NCI-H510A (cell line): Measurements from ENCODE around the gene GDPD5.

ENCODE experiments used
- DNase-seq: peaks from one replicate; lab custom pipeline; 2025; lab: John Stamatoyannopoulos, UW

Gene GDPD5

DNA sequence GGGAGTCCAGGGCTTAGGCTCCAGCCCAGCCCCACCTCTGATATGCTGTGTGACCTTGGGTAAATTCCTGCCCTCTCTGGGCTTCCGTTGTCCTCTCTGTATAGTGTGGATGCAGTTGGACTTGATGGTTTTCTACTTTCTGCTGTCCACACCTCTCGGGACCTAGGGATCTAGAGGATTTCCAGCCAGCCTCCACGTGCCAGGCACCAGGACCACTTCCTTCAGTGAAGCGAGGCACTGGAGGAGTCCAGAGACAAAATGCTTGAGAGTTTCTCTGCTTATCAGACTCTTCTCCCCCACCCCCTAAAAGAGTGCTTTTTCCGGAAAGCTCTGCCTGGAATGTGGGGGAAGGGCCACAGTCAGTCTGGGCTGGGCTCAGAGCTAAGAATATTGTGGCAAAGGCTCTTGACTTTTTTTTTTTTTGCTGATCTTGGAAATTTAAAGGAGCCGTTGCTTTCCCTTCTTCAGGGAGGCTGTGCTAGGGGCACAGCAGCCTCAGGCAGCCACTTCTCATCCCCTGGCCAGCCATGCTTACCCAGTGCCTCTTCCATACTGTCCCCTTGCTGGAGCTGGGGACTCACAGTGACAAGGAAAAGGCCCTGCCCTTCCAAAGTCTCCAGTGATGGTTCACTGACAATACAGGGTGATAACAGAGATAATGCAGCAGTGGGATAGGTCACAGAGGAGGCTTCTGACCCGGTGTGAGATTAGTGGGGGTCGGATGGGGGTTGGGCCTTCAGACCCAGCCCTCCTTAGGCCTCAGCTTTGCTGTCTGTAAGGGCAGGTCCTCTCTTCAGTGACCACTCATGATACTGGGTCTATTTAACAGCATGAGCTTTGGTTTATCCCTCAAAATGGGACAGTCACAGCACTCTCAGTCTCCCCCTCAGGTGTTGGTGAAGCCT lies 33.5 kb upstream of the GDPD5 start:
- no peak for DNase-seq

DNA sequence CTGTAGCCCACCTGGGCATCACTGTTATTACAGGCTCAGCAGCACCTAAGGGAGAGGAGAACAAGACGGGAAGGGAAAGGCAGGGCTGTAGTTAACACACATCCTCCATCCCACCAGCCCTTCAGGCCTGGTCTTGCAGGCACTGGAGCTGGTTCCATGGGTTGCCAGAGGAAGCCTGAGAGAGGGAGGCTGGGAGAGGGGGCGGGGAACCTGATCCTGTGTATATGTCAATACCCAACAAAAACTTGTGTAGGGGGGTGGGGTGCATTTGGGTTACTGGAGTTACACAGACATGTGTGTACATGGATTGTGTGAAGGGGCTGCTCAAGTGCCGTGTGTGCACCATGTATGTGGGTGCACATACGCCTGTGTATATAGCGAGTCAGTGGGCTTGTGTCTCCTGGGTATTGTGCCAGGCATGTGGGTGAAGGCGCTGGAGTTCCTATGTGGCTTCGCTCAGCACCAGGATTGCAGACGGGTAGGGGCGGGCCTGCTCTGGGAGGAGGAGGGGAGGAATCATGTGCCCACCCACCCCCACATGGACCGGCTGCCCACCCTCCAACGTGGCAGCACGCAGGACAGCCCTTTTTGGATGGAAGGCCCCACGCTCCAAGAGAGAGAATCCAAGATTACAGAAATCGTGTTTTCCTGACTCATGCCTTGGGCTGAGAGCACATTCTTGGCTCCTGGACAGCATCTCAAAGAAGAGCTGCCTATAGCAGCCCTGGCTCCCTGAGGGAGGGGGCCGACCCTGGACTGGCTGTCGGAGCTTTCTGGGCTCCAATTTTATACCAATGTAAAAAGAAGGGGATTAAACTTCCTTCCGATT lies 32.1 kb upstream of the GDPD5 start:
- no peak for DNase-seq

DNA sequence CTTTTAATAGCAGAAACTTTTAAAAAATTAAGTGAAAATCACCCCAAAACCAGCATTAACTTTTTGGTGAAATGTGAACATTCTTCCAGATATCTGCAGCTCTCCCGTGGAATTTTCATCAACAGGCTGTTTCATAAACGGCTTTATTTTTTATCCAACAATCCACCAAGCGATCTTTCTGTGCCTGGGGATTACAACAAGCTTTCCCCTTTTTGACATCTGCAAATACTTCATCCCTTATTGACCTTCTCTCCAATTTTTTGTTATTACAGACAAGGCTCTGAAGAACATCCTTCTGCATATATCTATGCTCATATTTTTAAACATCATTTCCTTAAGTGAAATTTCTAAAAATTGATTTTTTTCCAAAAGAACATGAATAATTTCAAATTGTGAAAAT lies 30.5 kb upstream of the GDPD5 start:
- DNase-seq = no peak

DNA sequence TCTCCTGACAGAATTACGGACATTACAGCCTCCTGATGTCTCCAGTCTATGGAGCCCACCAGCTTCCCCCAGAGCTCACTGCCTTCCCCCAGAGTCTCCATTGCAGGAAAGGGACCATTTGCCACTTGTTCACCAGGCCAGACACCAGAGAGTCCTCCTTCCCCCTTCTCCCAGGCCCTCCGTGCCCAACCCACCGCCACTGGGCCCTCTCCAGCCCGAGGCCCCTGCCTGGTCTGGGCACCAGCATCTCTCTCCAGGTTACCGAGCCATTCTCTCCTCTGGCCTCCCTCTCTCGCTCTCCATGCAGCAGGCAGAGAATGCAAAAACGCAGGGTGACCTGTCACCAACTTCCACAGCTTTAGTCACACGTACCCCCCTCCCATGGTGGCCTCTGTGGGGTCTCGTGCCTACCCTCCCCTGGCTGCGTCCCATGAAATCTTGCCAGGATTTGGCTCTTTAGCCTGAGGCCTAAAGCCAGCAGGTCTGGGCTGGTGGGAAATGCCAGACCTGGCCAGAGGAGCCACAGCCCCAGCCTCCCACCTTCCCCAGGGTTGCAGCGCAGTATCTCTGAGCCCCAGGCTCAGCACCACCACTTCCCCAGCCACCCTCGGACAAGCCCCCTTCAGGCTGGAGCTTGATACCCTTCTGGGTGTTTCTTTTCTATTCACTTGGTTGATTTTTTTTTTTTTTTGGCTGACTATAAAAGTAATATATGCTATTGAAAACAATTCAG lies 29.5 kb upstream of the GDPD5 start:
- no peak for DNase-seq

DNA sequence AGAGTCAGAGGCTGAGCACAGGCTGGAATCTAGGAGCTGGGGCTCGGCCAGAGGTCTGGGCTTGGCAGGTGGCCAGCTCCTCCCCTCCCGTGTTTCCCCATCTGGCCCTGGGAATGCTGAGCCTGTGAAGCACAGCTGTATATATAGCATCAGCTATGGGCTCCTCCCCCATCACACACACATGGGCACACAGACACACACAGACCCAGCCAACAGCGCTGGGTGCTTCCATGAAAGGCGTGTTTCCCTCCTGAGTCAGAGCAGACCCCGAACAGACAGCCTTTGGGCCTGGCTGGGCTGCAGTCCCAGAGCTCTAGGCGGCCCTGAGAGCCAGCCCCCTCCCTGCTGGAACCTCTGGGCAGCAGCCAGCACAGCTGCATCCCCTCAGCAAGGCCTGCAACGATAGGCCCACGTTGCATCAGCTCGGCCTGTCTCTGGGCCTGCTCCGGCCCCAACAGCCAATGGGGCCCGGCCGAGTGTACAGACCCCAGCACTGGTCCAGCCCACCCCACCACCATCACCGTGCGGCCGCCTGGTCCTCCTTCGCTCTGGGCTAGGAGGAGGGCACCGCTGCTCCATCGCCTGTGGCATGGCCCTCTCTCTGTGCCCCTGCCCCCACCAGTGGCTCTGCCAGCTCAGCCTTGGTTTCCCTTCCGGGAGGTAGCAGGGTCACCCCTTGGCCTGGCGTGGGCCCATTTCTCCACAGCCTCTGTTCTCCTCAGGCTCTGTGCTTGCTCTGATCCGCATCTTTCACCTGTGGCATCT lies 28.7 kb upstream of the GDPD5 start:
- DNase-seq = no peak

DNA sequence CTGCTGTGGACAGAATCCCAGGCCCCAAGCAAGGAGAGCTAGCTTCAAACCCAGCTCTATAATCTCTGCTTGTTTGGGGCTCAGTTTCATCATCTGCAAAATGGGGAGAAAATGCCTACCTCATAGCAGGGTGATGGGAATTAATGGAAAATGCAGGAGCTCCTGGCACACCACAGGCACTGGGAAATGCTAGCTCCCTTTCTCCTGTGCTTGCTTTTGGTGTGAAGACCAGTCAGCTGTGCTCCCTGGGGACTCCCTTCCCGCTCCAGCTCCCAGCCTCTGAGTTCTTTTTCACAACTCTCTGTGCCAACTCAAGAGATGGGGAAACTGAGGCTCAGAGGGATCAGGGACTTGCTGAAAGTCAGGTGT lies 28.1 kb upstream of the GDPD5 start:
- no peak for DNase-seq

DNA sequence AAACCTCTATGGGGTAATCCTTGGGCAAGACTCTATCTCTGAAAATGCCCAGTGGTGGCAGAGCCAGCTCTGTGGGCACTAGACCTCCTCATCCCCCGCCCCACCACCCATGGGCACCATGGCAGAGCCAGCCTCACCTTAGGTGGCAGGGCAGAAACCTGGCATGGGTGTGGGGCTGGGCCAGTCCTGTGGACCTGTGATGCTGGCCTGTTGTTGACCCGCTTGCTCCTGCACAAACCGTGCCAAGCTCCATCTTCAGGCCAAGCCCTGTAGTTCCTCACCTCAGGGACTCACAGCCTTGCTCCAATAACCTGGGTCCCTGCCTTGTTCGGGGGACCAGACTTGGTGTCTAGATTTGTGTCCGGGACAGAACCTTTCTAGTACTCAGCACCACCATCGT lies 27.4 kb upstream of the GDPD5 start:
- no peak for DNase-seq

DNA sequence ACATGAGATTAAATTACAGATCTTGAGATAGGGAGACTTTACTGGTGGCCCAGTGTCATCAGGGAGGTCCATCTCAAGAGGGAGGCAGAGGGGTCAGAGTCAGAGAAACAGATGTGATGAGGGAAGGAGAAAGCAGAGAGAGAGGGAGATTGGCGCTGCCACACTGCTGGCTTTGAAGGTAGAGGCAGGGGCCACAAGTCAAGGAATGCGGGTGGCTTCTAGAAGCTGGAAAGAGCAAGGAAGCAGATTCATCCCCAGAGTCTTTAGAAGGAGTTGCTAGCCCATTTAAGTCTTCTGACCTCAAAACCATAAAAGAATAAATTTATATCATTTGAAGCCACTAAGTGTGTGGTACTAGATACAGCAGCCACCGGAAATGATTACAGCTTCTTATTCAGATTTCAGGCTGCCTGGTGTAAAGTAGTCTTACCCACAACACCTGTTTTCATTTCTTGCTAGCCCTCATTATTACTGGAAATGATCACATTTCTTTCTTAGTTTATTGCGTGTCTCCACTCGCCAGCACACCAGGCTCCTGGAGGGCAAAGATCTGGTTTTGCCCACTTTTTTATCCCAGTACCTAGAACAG lies 23.7 kb upstream of the GDPD5 start:
- DNase-seq = no peak

DNA sequence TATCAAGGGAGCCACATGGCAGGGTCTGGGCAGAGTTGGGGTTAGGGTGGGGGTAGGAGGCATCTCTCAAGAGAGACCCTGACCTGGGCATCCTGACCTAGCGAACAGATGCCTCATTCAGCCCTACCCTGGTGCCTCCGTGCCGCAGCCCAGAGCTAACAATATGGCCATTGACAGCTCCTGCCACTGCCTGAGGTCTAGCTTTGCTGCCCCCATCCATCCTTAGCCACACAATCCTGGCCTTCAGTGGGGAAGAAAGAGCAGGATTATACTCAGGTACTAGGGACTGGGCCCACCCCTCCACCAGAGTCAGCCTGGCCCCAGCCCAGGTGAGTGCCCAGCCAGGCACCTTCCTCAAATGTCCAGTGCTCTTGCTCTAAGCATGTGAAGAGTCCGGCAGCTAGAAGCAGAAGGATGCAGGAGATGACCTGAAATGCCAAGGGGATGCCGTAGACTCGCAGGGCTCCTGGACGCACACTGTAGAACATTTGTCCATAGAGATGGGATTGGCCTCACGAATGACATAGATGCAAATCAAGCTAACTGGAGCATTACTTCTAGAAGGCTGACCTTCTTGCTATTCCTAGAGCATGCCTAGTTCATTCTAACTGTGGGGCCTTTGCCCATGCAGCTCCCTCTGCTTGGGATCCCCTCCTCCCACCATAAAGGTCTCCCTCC lies 23.0 kb upstream of the GDPD5 start:
- DNase-seq = no peak

DNA sequence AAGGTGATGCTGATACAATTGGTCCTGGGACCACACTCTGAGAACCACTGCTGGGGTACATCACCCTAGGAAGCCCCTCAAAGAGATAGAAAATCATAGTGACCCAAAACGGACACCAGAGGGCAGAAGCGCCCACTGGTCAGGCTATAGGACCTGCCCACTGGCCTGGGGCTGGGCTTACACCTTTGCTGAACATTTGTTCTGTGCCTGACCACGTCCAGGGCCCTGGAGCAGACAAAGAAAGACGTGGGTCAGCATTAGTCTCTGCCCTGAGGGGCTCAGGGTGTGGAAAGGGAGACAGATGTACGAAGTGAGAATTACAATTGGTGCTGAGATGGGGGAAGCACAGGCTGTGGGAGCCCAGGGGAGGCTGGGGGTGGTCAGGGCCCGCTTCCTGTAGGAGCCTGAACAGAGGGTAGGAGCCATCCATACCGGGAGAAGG lies 21.9 kb upstream of the GDPD5 start:
- DNase-seq = peak; percentile 23

DNA sequence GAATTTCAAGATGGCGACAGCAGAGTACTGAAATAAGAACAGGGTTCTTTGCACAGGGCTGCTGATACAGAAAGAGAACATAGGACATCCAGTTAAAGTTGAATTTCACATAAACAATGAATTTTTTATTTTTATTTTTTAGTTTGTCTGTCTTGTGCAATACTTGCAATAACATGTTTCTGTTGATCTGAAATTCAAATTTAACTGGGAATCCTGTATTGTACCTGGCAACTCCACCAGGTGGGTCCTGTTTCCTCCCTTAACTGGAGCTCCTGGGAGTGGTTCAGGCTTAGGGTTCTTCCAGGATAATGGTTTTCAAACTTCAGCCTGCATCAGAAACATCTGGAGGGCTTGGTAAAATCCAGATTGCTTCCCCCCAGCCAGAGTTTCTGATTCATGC lies 21.4 kb upstream of the GDPD5 start:
- no peak for DNase-seq

DNA sequence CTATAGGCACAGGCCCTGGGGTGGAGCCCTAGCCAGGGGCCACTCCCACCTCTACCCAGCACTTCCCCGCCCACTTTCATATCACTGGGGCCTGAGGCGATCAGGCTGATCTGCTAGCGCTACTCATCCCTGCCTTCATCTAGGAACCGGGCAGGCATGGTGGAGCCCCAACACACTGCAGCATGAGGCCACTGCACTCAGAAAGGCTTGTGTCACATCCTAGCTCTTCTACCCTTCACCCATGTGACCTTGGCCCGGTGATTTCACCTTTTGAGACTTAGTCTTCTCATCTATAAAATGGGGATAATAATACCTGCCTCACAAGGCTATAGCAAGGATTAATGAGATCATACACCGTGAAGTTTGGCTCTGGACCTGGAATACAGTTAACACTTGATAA lies 18.1 kb upstream of the GDPD5 start:
- DNase-seq = no peak

DNA sequence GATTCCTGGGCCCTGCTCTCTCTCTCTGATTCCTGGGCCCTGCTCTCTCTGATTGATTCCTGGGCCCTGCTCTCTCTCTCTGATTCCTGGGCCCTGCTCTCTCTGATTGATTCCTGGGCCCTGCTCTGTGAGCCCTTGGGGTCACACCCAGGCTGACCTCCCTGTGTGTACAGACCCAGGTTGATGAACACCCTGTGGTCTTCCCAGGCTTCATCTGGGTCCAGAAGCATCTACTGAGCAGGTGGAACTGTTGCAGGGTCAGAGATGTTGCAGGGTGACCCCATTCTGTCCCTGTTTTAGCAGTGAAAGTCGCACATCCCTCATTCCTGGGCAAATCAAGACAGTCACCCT lies 16.3 kb upstream of the GDPD5 start:
- DNase-seq = no peak

DNA sequence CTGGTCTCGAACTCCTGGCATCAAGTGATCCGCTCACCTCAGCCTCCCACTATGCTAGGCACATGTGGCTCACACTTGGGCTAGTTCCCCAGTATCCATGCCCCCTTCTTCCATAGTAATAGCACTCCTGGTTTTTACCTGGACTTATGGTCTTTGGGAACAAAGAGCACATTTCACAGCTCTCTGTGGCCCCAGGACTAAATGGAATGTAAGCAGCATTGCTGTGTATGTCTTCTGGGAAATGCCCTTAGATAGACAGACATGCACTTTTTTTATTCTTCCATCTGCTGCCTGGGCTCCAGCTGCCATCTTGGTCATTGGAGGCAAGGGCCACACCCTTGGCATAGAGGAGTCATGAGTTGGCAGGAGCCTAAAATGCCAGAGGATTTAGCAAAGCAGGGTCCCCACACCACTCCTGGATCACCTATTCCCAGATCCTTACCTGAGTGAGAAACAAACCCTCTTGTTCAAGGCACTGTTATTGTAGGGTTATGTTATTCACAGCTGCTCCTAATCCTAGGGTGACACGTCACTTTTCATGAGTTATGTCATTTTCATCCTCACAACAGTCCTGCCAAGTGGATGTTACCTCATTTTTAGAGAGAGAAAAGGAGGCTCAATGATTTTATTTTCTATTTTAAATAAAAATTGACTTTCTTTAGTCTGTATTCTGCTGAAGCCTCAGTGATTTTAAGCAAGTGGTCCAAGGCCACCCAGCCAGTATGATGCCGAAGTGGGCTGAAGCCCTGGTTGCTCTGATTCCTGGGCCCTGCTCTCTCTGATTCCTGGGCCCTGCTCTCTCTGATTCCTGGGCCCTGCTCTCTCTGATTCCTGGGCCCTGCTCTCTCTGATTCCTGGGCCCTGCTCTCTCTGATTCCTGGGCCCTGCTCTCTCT lies 15.7 kb upstream of the GDPD5 start:
- no peak for DNase-seq

DNA sequence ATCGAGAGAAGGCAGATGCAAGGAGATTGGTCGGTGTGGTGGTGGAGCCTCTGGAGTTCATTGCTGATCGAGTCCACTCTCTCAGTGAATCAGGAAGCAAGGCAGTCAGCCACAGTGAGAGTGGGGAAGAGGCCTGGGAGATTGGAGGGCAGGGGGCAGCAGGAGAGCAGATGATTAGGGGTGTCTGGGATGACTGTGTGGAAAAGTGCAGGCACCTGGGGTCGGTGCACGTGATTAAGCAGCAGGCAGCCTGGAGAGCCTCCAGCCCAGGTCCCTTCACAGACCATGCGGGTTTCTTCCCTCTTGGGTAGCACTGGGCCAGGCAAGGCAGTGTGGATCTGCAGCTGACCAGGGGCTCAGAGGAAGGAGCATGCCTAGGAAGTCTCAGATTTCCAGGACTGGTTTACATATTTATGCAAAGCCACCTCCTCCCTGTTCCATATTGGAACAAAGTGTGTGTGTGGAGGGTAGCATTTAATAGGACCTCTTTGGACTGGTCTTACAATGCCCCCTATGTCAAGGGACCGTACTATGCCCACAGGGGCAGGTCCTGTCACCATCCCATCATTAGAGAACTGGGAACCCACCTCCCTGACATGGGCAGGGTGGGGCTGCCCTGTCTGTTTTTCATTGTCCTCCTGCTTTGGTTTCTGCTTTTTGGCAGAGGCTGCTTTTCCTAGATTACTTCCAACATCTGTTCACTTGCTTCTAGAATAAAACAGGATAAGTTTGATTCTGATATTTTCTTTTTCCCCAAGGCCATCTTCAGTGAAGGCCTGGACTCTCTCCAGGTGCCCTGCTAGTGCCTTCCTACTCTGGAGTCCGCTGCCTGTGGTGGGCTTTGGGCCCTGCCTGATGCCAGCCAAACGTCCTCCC lies 14.0 kb upstream of the GDPD5 start:
- DNase-seq = no peak

DNA sequence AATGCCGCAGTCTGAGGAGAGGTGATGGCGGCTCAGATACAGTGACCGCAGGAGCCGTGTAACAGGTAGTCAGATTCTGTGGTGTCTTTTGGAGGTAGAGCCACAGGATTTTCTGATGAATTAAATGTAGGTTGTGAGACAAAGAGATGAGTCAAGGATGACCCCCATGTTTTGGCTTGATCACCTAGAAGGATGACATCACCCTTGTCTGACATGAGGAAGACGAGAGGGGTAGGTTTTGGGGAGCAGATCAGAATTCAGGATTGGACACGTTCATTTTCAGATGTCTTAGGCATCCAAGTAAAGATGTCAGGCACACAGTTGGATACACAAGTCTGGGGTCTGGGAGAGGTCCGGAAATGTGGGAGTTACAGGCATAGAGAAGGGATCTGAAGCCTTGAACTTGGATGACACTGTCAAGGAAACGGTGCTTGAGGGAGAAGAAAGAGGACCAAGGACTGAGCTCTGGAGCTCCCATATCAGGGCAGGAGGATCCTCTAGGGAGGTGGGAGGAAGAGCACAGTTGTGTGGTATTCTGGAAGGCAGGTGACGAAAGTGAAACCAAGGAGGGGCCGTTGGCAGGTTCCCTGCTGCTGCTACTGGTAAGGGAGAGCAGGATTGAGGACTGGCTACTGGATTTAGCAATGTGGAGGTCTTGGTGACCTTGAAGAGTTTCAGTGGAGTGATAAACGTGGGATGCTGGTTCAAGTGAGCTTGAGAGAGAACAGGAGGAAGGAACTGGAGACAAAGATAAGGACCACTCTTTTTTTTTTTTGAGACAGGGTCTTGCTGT lies 12.6 kb upstream of the GDPD5 start:
- no peak for DNase-seq

DNA sequence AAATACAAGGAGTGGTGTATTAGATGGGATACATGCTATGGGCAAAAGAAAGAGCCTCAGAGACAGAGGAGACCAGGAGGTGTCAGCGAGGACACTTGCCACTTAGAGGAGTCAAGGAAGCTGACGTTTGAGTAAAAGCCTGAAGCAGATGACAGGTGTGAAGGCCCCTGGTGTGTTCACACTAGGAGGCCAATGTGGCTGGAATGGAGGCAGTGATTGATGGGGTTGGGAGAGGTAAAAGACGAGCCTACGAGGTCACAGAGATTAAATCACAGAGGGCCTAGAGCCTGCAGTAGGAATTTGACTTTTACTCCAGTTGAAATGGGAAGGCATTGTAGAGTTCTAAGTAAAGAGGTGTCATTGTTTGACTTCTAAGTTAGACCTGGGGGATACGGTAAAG lies 12.0 kb upstream of the GDPD5 start:
- DNase-seq = no peak
